IPS-20b (cell line): ENCODE data around the gene KDM4C.

ENCODE experiments used
- H3K27ac ChIP-seq: one replicate; pipeline ENCODE4 v1.5.1; 2013; ENCODE audit warnings: low read length
- H3K27me3 ChIP-seq: 2 replicates; pipeline ENCODE4 v1.6.1; 2013; ENCODE audit warnings: mild to moderate bottlenecking, low read length, inconsistent platforms; ENCODE audit not compliant: insufficient read depth
- H3K36me3 ChIP-seq: 2 replicates; pipeline ENCODE4 v1.6.1; 2013; ENCODE audit warnings: low read depth, mild to moderate bottlenecking, inconsistent platforms, low read length, moderate library complexity; ENCODE audit not compliant: insufficient read depth
- H3K4me1 ChIP-seq: 2 replicates; pipeline ENCODE4 v1.6.1; 2013; ENCODE audit warnings: mild to moderate bottlenecking, control low read depth, inconsistent platforms, low read length, moderate library complexity; ENCODE audit not compliant: insufficient read depth
- H3K4me3 ChIP-seq: 2 replicates; pipeline ENCODE4 v1.5.1; 2013; ENCODE audit warnings: mild to moderate bottlenecking, low read length, inconsistent platforms
- H3K9ac ChIP-seq: 2 replicates; pipeline ENCODE4 v1.6.1; 2013; ENCODE audit warnings: low read depth, mild to moderate bottlenecking, inconsistent platforms, low read length, moderate library complexity
- H3K9me3 ChIP-seq: 2 replicates; pipeline ENCODE4 v1.6.1; 2013; ENCODE audit warnings: mild to moderate bottlenecking, low read depth, low read length, inconsistent platforms; ENCODE audit not compliant: insufficient read depth

KDM4C gene

DNA sequence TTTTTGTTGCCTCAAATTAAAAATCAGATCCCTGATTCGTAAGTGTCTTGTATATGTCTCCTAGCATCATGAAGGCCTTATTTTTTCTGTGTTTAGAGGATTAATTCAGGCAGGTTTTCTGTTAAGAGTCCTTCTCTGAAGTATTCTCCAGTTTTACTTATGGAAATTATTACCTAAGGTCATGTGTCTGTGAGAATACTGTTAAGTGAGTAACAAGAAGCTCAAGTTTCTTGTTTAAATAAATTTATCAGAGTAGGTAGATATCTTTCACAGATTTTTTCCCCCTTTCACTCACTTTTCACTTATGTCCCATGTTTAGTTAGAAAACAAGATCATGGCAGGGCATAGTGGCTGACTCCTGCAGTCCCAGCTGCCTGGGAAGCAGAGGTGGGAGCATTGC lies 233.6 kb downstream of the KDM4C start:
- Histone ChIP-seq H3K27me3 (no peaks in the 10 kb centered on the region), H3K4me3 (no peak overlapping the region), H3K27ac (no peak overlapping the region), H3K4me1 (no peaks in the 10 kb centered on the region), H3K9ac (no peak overlapping the region), H3K9me3 (no peaks in the 10 kb centered on the region), H3K36me3 (peaks cover 8% of the 10 kb centered on the region)

DNA sequence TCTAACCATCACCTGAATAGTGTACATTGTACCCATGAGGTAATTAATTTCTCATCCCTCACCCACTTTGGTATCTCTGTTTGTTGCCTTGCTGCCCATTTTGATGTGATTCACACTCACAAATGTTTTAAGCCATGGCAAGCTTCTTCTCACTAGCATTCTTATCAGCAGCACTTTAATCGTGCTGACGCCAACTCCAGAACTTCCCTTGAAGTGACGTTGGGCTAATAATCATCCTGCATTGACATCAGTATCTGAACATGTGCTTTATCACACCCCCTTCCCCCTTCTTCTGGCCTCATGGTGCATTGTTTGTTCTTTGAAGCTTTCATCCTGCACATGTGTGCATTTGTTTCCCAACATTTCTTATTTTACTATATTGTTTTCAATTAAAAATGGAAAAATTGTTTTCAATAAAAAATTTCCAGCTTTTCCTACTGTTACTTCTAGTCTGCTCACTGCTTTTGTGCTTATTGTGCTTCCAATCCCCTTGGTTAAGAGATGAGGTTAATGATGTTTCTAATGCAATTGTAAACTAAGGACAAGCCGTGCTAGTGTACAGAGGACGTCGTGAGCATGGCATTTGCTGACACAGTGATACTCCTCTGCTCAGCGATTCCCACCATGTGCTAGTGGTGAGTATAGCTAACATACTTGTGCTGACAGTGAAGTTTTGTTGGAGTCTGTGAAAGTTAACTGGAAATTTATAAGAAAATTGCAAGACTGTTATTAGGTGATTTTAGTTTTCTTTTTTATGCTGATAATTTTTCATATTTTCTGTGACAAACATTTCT lies 238.5 kb downstream of the KDM4C start:
- no peaks in the 10 kb centered on the region for H3K4me1 ChIP-seq
- no peaks in the 10 kb centered on the region for H3K27me3 ChIP-seq
- H3K9me3 ChIP-seq, result no peaks in the 10 kb centered on the region
- H3K27ac ChIP-seq, result no peak overlapping the region
- no peak overlapping the region for H3K4me3 ChIP-seq
- no peak overlapping the region for H3K9ac ChIP-seq
- peaks cover 6% of the 10 kb centered on the region for H3K36me3 ChIP-seq

DNA sequence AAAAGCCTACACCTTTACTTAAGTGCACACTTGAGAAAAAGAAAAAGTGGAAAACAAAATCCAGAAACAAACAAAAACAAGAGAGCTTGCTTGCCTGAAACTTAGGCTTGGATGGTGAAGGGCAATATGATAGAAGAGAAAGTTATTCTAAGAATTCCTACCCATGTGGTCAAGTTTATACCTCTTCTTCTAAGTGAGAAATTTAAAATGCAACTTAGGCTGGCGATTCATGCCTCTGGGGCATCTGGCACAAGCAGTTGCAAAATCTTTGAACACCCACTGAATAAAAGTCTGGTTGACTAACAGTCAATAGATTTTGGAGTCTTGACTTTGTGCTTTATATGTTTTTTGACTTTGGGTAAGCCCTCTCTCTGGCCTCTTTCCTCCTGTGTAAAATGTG lies 239.6 kb downstream of the KDM4C start:
- Histone ChIP-seq H3K9ac (no peak overlapping the region), H3K27ac (no peak overlapping the region), H3K27me3 (no peaks in the 10 kb centered on the region), H3K36me3 (peaks cover 6% of the 10 kb centered on the region), H3K9me3 (no peaks in the 10 kb centered on the region), H3K4me3 (no peak overlapping the region), H3K4me1 (no peaks in the 10 kb centered on the region)

DNA sequence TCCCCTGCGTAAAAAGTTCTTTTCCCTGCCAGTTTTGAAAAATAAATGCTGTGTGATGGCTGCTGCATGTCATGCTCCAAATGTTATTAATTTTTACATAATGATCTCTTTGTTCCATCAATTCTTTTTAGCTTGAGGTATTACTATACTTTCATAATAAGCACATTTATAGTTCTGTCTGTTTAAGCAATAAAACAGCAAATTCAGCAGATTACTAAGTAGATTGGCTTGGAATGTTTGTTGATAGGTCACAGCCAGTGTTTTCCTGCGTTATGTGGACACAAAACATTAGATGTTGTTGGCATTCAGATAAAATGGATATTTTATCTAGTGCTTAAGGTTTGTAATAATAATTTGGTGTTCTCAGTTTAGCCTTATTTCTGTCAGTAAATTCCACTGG lies 242.0 kb downstream of the KDM4C start:
- Histone ChIP-seq H3K9ac (no peak overlapping the region), H3K4me1 (no peaks in the 10 kb centered on the region), H3K4me3 (no peak overlapping the region), H3K9me3 (no peaks in the 10 kb centered on the region), H3K27me3 (no peaks in the 10 kb centered on the region), H3K27ac (no peak overlapping the region), H3K36me3 (peaks cover 6% of the 10 kb centered on the region; the same call in 1 of the 2 replicates)

DNA sequence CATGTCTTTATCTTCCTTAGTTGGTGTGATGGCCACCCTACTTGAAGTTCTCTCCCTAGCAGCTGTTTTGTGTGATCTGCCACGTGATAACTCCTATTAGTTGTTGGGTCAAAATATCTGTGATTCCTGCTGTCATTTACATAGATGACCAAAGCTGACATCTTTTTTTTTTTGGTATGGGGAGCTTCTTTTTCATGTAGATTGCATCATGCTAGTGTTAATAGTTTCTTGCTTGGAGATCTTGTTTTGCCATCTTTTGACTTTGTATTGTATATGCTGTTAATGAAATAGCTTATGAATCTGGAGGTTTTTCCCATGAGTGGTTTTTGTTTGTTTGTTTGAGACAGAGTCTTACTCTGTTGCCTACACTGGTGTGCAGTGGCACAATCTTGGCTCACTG lies 243.8 kb downstream of the KDM4C start:
- H3K36me3 ChIP-seq, result peaks cover 6% of the 10 kb centered on the region; the same call in 1 of the 2 replicates
- no peak overlapping the region for H3K9ac ChIP-seq
- no peaks in the 10 kb centered on the region for H3K4me1 ChIP-seq
- no peak overlapping the region for H3K4me3 ChIP-seq
- no peaks in the 10 kb centered on the region for H3K9me3 ChIP-seq
- H3K27me3 ChIP-seq, result no peaks in the 10 kb centered on the region
- no peak overlapping the region for H3K27ac ChIP-seq

DNA sequence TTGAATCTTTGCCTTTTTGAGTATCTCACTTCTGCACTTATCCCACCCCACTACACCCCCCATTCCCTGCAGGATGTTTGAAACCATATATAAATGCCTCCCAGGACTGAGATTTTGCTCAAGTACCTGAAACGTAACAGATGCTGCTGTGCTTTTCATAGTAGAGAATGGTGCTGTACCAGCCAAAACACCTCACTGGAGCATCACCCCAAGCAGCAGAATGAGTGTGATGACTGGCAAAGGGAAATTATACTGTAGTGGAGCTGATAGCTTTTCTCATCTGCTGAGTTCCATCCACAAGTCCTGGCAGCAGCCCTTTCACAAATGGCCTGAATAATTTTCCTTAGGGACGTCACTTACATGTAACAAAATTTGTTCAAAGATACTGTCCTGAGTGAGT lies 246.1 kb downstream of the KDM4C start:
- no peak overlapping the region for H3K4me3 ChIP-seq
- H3K27ac ChIP-seq, result no peak overlapping the region
- no peaks in the 10 kb centered on the region for H3K27me3 ChIP-seq
- H3K4me1 ChIP-seq, result no peaks in the 10 kb centered on the region
- H3K36me3 ChIP-seq, result peaks cover 6% of the 10 kb centered on the region; the same call in 1 of the 2 replicates
- no peak overlapping the region for H3K9ac ChIP-seq
- H3K9me3 ChIP-seq, result no peaks in the 10 kb centered on the region

DNA sequence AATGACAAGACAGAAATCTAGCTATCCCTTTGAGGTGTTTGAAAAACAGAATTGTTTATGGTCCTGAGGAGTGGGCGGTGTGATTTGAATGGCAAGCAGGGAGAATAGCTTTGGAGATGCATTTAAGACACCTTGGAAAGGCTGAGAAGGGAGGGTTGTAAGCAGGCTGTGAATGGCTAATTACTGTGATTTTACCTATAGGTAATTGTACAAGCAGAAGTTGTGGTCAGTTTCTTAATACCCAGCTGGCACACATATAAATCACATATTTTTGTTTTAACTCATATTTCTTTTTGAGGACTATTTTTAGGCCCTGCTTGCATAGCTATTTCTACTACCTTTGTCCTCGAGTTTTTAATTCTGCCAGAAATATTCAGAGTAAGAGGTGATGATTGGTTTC lies 248.6 kb downstream of the KDM4C start:
- H3K9me3 ChIP-seq, result no peaks in the 10 kb centered on the region
- no peak overlapping the region for H3K27ac ChIP-seq
- H3K9ac ChIP-seq, result no peak overlapping the region
- no peaks in the 10 kb centered on the region for H3K27me3 ChIP-seq
- H3K4me1 ChIP-seq, result no peaks in the 10 kb centered on the region
- H3K36me3 ChIP-seq, result peaks cover 6% of the 10 kb centered on the region; the same call in 1 of the 2 replicates
- H3K4me3 ChIP-seq, result no peak overlapping the region

DNA sequence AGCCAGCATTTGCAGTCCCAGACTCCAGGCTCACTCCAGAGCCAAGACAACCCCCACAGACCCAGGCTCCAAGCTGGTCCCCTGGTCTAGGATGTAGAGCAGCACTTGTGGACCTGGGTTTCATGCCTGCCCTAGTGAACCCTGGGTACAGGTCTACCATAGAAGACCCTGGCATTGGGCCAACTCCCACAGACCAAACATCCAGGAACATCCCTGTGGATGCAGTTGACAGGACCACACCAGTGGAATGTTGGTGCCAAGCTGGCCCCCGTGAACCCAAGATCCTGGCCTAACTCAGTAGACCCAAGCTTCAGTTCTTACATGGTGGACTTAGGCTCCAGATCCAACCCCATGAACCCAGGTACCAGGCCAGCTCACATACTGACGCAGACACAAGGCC lies 250.6 kb downstream of the KDM4C start:
- Histone ChIP-seq H3K4me3 (no peak overlapping the region), H3K36me3 (peaks cover 12% of the 10 kb centered on the region; the same call in 1 of the 2 replicates), H3K27me3 (no peaks in the 10 kb centered on the region), H3K27ac (no peak overlapping the region), H3K9ac (no peak overlapping the region), H3K4me1 (no peaks in the 10 kb centered on the region), H3K9me3 (no peaks in the 10 kb centered on the region)

DNA sequence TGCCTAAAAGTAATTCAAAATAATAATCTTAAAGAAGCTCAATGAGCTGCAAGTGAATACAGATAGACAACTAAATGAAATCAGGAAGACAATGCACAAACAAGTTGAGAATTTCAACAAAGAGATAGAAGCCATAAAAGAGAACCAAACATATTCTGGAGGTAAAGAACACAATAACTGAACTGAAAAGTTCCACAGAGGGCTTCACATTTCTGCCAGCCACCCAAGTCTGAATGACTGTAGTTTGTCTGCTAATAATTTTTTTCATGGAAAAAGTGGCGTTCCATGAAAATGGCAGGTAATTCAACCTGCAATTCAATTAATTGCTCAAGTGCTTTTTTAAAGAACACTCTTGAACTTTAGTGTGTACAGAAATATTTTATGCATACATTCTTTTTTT lies 251.3 kb downstream of the KDM4C start:
- H3K9ac ChIP-seq, result no peak overlapping the region
- H3K27me3 ChIP-seq, result no peaks in the 10 kb centered on the region
- no peaks in the 10 kb centered on the region for H3K9me3 ChIP-seq
- peaks cover 18% of the 10 kb centered on the region; the same call in 1 of the 2 replicates for H3K36me3 ChIP-seq
- no peak overlapping the region for H3K4me3 ChIP-seq
- H3K27ac ChIP-seq, result no peak overlapping the region
- no peaks in the 10 kb centered on the region for H3K4me1 ChIP-seq

DNA sequence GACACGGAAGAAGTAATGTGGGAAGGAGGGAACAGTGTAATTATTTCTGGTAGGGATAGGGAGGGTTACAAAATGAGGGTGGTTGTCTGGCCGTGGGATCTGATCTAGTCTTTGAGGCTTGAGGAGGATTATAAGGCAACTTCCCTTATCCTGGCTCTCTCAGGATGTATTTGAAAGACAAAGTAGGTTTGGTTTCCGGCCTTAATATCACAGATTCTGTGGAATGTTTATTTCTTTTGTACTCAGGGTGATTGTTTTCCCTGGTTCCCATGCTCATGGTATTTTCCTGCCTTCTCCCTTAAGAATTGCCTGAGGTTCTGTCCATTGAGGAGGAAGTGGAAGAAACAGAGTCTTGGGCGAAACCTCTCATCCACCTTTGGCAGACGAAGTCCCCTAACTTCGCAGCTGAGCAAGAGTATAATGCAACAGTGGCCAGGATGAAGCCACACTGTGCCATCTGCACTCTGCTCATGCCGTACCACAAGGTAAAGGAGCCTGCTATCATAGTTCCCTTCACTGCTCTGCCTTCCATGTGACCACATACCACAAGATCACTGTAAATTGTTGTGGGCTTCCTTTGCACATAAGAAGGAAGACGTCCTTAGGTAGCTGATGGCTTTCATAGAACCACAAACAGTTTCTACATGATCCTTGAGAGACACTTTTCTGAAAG lies 253.8 kb downstream of the KDM4C start:
- H3K4me3 ChIP-seq, result no peak overlapping the region
- H3K4me1 ChIP-seq, result no peaks in the 10 kb centered on the region
- no peak overlapping the region for H3K27ac ChIP-seq
- H3K36me3 ChIP-seq, result peaks cover 18% of the 10 kb centered on the region; the same call in 1 of the 2 replicates
- H3K27me3 ChIP-seq, result no peaks in the 10 kb centered on the region
- no peaks in the 10 kb centered on the region for H3K9me3 ChIP-seq
- no peak overlapping the region for H3K9ac ChIP-seq

DNA sequence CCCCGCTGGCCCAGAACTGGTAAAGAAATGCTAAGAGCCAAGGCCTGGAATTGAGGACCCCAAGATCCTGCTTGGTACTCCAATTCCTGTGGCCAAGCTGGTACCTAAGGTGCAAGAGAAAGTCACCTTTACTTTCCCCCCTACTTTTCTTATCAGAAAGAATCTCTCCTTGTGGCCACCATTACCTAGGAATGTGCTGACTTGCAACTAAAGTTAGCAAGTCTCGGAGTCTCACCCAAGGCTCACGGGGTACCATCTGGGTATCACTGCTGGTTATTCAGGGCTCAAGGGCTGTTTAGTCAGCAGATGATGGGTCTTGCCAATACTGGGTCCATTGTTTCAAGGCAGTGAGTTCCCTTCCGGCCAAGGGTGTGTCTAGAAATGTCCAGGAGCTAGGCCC lies 270.2 kb downstream of the KDM4C start:
- Histone ChIP-seq H3K27me3 (no peaks in the 10 kb centered on the region), H3K9me3 (no peaks in the 10 kb centered on the region), H3K4me3 (no peak overlapping the region), H3K4me1 (no peaks in the 10 kb centered on the region), H3K36me3 (no peaks in the 10 kb centered on the region), H3K27ac (no peak overlapping the region), H3K9ac (no peak overlapping the region)

DNA sequence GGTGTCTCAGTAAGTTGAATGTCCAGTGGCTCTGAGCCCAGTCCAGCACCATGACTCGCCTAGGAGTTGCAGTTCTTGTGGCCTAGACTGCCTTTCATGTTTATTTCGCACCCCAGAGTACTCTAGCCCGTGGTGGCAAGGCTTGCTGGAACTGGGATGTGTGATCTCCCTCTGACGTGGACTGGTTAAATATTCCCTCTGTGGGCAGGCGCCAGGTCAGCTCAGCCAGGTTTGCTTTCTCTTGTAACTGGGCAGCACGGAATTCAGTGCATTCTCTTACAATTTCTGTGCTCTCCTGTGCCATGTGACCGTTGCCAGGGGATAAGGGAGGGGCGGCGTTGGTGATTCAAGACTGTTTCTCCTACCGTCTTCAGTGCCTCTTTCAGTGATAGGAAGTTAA lies 270.8 kb downstream of the KDM4C start:
- no peaks in the 10 kb centered on the region for H3K27me3 ChIP-seq
- no peak overlapping the region for H3K27ac ChIP-seq
- H3K4me3 ChIP-seq, result no peak overlapping the region
- H3K4me1 ChIP-seq, result no peaks in the 10 kb centered on the region
- no peaks in the 10 kb centered on the region for H3K36me3 ChIP-seq
- H3K9me3 ChIP-seq, result no peaks in the 10 kb centered on the region
- no peak overlapping the region for H3K9ac ChIP-seq
